Activated naive CD4-positive, alpha-beta T cell treated with anti-CD3 and anti-CD28 coated beads, Interleukin-2, amount 10 ng/mL, durations not matched to agents 7 days and 5 days (primary cell): Measurements from ENCODE around the gene HSF4.
A peak's percentile ranks its signal among the peaks of the same experiment; 100 is the strongest.

Experiments
- CTCF ChIA-PET: fragments of 350-600 bp; sonication (Branson Sonifier 250); formaldehyde crosslinking; loops from one replicate; lab custom pipeline; 2021; ENCODE audit warnings: antibody characterized with exemption; lab: Charles Lee
- DNase-seq: peaks from one replicate; pipeline ENCODE4 v3.0.0-alpha.2; 2020
- H3K27ac Mint-ChIP-seq: one replicate; pipeline ENCODE4 v1.8.0; 2021; ENCODE audit warnings: mild to moderate bottlenecking, moderate library complexity, mixed read lengths
- H3K27me3 Mint-ChIP-seq: one replicate; pipeline ENCODE4 v1.8.0; 2021; ENCODE audit warnings: mild to moderate bottlenecking, mixed read lengths
- H3K36me3 Mint-ChIP-seq: one replicate; pipeline ENCODE4 v1.8.0; 2021; ENCODE audit warnings: mixed read lengths
- H3K4me1 Mint-ChIP-seq: one replicate; pipeline ENCODE4 v1.8.0; 2021; ENCODE audit warnings: mixed read lengths
- H3K4me3 Mint-ChIP-seq: one replicate; pipeline ENCODE4 v1.8.0; 2021; ENCODE audit warnings: mild to moderate bottlenecking, moderate library complexity, mixed read lengths
- H3K9me3 Mint-ChIP-seq: one replicate; pipeline ENCODE4 v1.8.0; 2021; ENCODE audit warnings: mixed read lengths

Gene HSF4

DNA sequence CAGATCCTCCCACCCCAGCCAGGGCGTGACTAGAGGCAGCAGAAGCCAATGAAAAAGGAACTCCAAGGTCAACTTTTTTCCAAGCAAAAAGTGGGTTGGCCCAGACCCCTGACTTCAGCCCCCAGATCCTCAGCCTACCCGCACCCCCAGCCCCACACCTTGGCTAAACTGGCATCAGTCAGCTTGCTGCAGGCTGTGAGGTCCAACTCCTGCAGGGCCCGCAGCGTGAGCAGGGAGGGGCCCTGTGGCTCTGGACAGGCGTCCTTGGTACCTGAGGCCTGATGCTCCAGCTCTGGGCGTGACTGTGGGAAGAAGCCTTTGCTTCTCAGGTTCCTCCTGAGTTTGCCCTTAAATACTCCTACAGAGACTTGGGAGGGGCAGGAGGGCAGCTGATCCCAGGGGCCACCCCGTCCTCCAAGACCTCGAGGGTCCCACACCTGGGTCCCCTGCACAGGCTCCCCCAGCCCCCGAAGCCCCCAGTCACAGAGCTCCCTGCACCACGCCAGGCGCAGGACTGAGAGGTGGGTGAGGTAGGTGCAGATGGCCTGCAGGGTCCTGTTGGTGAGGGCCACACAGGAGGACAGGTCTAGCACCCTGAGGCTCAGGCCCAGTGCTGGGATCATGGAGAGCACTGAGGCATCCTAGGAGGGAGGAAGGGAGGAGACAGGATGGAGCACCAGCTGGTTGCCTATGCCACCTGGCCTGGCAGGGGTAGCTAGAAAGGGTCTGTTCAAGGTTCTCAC is 43.8 kb downstream of the HSF4 start:
- Mint-ChIP-seq H3K4me1 (no peaks in the 10 kb centered on the region), H3K9me3 (no peaks in the 10 kb centered on the region), H3K27me3 (peaks cover 3% of the 10 kb centered on the region), H3K36me3 (peaks cover 8% of the 10 kb centered on the region), H3K27ac (no peak overlapping the region), H3K4me3 (no peak overlapping the region)
- no peak for DNase-seq
- CTCF ChIA-PET: interaction anchor here (1.0 to 1.7 kb wide), 4 partner anchors 10 to 261 kb away, joined by 3 to 5 read pairs (median 4); partner anchors contain the start of gene TMEM208

DNA sequence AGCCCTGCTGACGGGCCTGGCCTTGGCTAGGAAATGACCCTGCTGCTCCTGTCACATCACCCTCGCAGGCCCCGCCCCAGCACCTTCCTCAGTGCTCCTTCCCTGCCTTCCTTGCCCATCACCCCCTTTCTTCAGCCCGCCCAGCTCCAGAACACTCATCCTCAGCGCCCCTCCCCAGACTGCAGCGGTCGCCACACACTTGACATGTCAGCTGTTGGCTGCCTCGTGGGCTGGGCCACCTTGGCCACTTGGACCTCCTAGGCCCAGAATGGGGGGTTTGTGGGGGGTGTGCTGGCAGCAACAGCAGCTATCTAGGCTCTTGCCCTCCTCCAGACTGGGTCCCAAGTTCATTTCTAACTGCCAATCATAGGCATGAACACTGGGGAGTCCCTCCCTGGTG is 45.0 kb downstream of the HSF4 start:
- H3K27ac Mint-ChIP-seq: no peak overlapping the region
- H3K4me1 Mint-ChIP-seq: no peaks in the 10 kb centered on the region
- DNase-seq: no peak
- no peaks in the 10 kb centered on the region for H3K9me3 Mint-ChIP-seq
- peaks cover 3% of the 10 kb centered on the region for H3K27me3 Mint-ChIP-seq
- no peak overlapping the region for H3K4me3 Mint-ChIP-seq
- CTCF ChIA-PET: interaction anchor here (1.3 to 1.7 kb wide), 2 partner anchors 17 to 262 kb away, joined by 4 to 5 read pairs; partner anchors contain the start of gene TMEM208
- H3K36me3 Mint-ChIP-seq: peaks cover 4% of the 10 kb centered on the region

DNA sequence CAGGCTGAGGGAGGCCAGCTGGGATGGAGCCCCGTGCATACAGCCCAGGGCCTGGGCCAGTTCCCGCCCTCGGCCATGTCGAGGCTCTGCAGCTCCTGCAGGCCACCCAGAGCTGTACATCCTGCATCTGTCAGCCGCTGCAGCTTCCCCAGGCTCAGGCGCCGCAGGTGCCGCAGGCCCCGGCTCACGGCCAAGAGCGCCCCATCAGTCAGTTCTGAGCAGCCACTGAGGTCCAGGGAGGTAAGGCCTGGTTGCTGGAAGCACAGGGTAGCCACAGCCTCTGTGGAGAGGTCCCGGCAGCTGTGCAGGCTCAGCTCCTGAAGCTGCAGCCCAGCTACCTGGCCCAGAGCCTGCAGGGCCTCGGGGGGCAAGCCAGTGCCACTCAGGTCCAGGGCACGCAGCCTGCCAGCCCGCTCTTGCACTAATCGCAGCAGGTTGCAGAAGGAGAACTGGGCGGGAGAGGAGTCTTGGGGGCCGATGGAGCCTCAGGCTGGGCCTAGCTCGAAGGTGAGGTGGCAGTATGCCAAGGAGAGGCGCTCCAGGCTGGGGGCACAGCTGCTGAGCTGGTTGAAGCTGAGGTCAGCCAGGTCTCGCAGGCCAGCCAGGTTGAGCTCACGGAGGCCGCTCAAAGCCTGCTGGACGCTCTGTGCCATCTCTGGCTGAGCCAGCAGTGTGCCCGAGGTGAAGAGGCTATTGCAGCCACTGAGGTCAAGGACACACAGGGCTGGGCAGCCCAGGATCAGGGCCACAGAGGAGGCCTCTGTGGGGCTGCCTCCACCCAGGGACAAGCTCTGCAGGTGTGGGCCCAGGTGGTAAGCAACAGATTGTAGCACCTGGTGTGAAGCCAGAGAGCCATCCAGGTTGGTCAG is 45.8 kb downstream of the HSF4 start:
- H3K36me3 Mint-ChIP-seq: peaks cover 4% of the 10 kb centered on the region
- H3K27ac Mint-ChIP-seq: no peak overlapping the region
- DNase-seq: no peak
- CTCF ChIA-PET: no interaction called here
- no peaks in the 10 kb centered on the region for H3K9me3 Mint-ChIP-seq
- no peaks in the 10 kb centered on the region for H3K4me1 Mint-ChIP-seq
- H3K27me3 Mint-ChIP-seq: peaks cover 3% of the 10 kb centered on the region
- H3K4me3 Mint-ChIP-seq: no peak overlapping the region

DNA sequence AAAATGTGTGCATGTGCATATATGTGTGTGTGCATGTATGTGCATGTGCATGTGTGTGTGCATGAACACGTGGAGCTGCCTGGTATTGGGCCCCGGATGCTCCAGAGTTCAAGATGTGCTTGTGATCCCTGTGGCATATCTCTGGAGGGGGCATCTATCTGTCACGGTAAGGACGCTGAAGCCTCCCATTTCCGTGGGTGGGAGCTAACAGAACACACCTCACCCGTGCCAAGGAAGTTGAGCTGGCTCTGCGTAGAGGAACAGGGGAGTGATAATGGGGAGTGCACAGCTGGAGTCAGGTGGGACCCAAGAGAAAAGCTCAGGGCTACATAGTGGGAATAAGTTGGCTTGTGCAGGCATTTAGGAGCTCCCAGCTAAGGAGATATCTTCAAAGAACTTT is 47.1 kb downstream of the HSF4 start:
- CTCF ChIA-PET: interaction anchor here (1.5 kb wide), 1 partner anchor 9 kb away, joined by 3 read pairs; no protein-coding TSS in a partner anchor

DNA sequence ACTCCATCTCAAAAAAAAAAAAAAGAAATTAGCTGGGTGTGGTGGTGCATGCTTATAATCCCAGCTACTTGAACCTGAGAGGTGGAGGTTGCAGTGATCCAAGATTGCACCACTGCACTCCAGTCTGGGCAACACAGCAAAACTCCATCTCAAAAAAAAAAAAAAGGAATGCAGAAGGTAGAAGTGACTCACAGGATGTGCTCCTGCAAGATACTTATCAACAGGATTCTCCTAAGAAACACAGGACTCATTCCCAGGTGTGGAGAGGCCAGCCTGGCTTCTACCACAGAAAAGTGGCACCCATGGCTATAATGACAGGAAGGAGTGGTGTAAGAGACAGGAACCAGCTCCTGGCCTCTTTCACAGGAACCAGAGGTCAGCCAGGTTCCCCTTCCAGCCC is 48.2 kb downstream of the HSF4 start:
- Mint-ChIP-seq H3K27ac (no peak overlapping the region), H3K4me1 (peaks cover 12% of the 10 kb centered on the region), H3K4me3 (no peak overlapping the region), H3K27me3 (peaks cover 8% of the 10 kb centered on the region), H3K9me3 (no peaks in the 10 kb centered on the region), H3K36me3 (no peaks in the 10 kb centered on the region)
- no peak for DNase-seq
- CTCF ChIA-PET: interaction anchor here (1.7 kb wide), 1 partner anchor 14 kb away, joined by 4 read pairs; the partner anchor contains the start of gene TMEM208

More for the DNA sequence above, 47.1 kb downstream of the HSF4 start:
- Mint-ChIP-seq H3K4me3 (no peak overlapping the region), H3K4me1 (peaks cover 3% of the 10 kb centered on the region), H3K27ac (no peak overlapping the region), H3K9me3 (no peaks in the 10 kb centered on the region), H3K36me3 (no peaks in the 10 kb centered on the region), H3K27me3 (peaks cover 8% of the 10 kb centered on the region)
- DNase-seq: no peak

DNA sequence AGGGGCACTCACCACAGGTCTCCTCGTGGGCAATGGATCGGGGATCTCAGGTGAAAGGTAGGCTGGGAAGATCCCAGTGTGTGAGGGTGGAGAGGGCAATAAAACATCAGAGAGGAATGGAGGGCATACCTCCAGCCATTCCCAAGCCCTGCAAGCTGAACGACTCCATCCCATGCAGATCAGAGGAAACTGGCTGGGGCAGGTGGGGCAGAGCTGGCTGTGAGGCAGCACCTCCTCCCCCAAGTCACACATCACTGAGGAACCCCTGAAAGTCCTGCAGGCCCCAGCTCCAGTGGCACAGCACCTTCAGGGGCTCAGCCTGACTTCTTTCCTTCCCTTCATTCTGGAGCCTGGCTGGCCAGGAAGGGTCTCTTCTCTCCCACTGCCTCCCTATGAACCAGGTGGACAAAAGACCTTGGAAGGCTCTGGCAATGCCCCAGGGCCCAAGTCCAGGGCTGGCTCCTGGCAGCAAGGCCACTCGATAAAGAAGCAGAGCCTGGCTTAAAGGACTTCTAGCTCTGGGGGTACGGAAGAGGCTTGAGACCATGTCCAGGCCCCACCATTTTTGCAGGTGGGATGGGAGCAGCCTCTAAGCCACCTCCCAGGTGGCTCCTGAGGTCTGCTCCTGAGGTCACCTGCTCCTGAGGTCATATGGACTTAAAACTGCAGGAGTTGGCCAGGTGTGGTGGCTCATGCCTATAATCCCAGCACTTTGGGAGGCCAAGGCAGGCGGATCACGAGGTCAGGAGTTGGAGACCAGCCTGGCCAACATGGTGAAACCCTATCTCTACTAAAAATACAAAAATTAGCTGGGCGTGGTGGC is 48.9 kb downstream of the HSF4 start:
- Mint-ChIP-seq H3K9me3 (no peaks in the 10 kb centered on the region), H3K27me3 (peaks cover 8% of the 10 kb centered on the region), H3K36me3 (no peaks in the 10 kb centered on the region), H3K4me1 (peaks cover 13% of the 10 kb centered on the region), H3K4me3 (no peak overlapping the region), H3K27ac (no peak overlapping the region)
- DNase-seq: no peak
- CTCF ChIA-PET: interaction anchor here (1.7 kb wide), 1 partner anchor 13 kb away, joined by 4 read pairs; the partner anchor contains the start of gene TMEM208

DNA sequence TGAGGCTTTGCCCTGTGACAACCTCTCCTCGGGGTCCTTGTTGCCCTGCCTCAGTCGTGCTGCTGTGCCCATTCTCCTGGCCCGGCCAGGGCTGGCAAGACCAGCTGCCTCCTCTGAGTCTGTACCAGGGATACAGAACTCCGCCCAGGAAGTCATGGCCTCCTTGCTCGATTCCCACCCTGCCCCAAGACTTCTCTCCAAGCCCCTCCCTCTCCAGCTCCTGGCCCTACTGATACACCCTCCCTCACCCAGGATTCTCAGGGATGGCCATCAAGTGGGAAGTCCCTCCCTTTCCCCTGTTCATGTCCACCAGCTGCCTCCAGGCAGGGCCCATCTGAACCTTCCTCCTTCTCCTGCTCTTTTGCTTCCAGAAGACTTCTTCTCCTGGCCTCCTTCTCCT is 51.2 kb downstream of the HSF4 start:
- Mint-ChIP-seq H3K27ac (no peak overlapping the region), H3K4me1 (peaks cover 13% of the 10 kb centered on the region), H3K9me3 (no peaks in the 10 kb centered on the region), H3K27me3 (peaks cover 8% of the 10 kb centered on the region), H3K4me3 (no peak overlapping the region), H3K36me3 (no peaks in the 10 kb centered on the region)
- DNase-seq: no peak
- CTCF ChIA-PET: no interaction called here

DNA sequence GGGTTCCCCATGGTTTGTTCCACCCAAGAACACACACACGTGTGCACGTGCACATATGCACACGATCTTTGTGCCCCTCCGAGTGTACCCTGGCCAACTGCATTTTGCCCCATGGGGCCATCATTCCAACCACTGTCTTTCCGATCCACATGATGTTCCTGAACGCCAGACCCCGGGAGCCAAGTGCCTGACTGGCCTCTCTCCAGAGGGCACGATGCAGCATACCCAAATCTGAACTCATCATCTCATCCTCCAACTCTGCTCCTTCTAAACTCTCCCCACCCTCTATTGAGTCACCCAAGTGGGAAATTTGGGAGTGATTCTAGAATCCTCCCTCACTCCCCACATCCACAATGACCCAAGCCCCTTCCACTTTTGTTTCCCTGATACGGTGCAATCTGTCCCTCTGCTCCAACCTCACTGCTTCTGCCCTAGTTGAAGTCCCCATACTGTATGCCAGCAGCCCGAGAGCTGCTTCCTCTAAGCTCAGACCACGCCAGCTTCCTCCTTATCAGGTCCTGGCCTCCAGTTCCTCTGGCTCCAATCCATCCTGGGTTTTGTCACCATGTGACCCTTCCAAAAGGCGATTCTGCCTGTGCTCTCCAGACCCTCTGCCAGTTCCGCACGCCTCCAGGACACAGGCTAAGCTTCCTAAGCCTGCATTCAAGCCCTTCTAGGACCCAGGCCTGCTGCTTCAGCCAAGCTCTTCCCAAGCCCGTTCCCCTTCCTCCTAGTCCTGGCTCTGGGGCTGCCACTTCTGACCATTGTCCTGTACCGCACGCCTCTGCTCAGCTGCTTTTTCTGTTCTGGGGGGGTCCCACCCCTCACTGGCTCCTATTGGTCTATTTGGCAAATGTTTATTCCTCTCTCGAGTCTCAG is 52.3 kb downstream of the HSF4 start:
- peak overlapping the region; percentile 43 for H3K27ac Mint-ChIP-seq
- no peak overlapping the region for H3K4me3 Mint-ChIP-seq
- H3K4me1 Mint-ChIP-seq: peaks cover 13% of the 10 kb centered on the region
- CTCF ChIA-PET: no interaction called here
- no peak for DNase-seq
- H3K9me3 Mint-ChIP-seq: no peaks in the 10 kb centered on the region
- H3K27me3 Mint-ChIP-seq: peaks cover 4% of the 10 kb centered on the region
- H3K36me3 Mint-ChIP-seq: no peaks in the 10 kb centered on the region
